Stimulated activated CD4-positive, alpha-beta T cell treated with anti-CD3 and anti-CD28 coated beads, Interleukin-12 subunit alpha, Interleukin-12 subunit beta, amount 100 ng/mL, for 24 hours (primary cell): Measurements from ENCODE around the gene GOLGA8S.
"Not testable (repeated sequence)": the region's sequence is repeated elsewhere in the genome, so short reads cannot be mapped to it uniquely, and the experiment has no call there.

Experiments used
- DNase-seq, 2 experiments: peaks; one replicate each; pipeline ENCODE4 v3.0.0-alpha.2; 2020; ENCODE audit warnings: low read depth in 2 of 2

The GOLGA8S gene, protein sequence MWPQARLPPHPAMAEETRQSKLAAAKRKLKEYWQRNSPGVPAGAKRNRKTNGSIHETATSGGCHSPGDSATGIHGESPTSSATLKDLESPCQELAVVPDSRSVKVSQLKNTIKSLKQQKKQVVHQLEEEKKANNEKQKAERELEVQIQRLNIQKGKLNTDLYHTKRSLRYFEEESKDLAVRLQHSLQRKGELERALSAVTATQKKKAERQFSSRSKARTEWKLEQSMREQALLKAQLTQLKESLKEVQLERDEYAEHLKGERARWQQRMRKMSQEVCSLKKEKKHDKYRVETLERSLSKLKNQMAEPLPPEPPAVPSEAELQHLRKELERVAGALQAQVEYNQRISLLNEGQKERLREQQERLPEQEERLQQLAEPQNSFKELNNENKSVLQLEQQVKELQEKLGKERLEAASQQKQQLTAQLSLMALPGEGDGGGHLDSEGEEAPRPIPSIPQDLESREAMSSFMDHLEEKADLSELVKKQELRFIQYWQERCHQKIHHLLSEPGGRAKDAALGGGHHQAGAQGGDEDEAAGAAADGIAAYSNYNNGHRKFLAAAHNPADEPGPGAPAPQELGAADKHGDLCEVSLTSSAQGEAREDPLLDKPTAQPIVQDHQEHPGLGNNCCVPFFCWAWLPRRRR

DNA sequence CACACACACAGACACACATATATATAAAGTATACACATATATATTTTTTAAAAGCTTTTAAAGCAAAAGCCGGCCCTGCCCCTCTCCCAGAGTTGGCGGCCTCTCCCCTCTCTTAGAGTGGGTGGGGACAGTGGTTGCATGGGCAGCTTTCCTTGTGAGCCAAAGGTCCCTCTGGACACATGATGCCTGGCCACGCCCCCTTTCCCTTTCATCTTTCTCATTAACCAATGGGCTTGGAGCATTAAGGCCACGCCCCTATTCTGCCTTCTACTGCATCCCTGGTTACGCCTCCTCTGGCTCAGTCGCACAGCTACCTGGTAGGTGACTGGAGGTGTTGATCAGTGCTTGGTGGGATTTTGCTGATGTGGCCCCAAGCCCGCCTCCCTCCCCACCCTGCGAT, at the start of gene GOLGA8S:
TSS of gene GOLGA8S (plus strand) at position 301 of the 400 bp plus-strand sequence. CDS start at position 363, 62 bp downstream.
- DNase-seq = not testable (repeated sequence)

GRCh38 chr15:23304805-23305204, 49.7 kb upstream of the GOLGA8S start:
- not testable (repeated sequence) for DNase-seq

DNA sequence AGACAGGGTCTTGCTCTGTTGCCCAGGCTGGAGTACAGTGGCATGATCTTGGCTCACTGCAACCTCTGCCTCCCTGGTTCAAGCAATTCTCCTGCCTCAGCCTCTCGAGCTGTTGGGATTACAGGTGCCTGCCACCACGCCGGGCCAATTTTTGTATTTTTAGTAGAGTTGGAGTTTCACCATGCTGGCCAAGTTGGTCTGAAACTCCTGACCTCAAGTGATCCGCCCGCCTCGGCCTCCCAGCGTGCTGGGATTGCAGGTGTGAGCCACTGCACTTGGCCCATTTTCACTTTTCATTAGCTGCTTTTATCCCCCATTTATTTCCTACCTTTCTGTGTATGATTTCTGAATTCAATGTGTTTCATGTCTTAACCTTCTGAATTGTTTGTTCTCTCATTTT, 48.6 kb upstream of the GOLGA8S start:
- DNase-seq = not testable (repeated sequence)

- DNase-seq = not testable (repeated sequence)
These were observed 43.3 kb upstream of the GOLGA8S start for GRCh38 chr15:23311233-23311632.

DNA sequence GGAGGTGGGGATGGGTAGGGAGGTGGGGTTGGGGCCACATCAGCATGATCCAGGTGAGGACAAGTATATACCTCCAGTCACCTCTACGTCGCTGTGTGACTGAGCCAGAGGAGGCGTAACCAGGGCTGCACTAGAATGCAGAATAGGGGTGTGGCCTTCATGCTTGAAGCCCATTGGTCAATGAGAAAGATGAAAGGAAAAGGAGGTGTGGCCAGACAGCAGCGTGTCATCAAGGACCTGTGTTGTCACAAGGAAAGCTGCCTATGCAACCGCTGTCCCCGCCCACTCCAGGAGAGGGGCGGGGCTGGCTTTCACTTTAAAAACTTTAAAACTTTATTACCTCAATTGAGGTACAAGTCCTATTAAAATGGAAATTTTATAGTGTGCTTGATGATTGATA, 20.5 kb upstream of the GOLGA8S start, which contains the start of gene GOLGA6L26:
TSS of gene GOLGA6L26 (minus strand) at position 101 of the 400 bp plus-strand sequence. CDS start at position 40, 61 bp downstream.
- not testable (repeated sequence) for DNase-seq

DNA sequence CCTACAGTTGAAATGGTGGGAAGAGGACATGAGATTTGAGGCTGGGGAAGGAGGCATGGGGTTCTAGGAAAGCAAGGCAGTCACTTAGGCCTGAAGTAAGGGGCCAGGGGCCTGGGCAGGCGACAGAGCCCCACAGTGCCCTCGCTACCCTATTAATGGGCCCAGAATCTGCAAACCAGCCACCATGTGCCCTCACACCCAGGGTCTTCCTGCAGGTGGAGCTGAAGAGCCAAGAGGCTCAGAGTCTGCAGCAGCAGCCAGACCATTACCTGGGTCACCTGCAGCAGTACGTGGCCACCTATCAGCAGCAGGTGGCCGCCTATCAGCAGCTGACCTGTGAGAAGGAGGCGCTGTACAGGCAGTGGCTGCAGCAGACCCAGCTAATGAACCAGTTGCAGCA, 8.1 kb downstream of the GOLGA8S start:
- not testable (repeated sequence) for DNase-seq

- not testable (repeated sequence) for DNase-seq
These were observed 9.7 kb downstream of the GOLGA8S start for GRCh38 chr15:23364261-23364660.

GRCh38 chr15:23370578-23370977, 16.0 kb downstream of the GOLGA8S start:
- no peak for DNase-seq

GRCh38 chr15:23371134-23371533, 16.6 kb downstream of the GOLGA8S start:
- DNase-seq = not testable (repeated sequence)

- not testable (repeated sequence) for DNase-seq
These were observed 17.3 kb downstream of the GOLGA8S start for GRCh38 chr15:23371868-23372267.

DNA sequence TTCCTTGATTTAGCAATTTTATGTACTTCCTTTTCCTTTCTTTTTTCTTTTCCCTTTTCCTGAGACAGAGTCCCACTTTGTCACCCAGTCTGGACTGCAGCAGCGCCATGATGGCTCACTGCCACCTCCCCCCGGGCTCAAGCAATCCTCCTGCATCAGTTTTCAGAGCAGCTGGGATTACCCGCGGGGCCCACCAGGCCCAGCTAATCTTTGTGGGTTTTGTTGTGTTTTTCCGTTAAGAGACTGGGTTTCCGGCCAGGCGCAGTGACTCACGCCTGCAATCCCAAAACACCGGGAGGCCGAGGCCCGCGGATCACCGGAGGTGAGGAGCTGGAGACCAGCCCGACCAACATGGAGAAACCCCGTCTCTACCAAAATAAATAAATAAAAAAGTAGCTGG, 17.7 kb downstream of the GOLGA8S start:
- no peak for DNase-seq

- DNase-seq = not testable (repeated sequence)
These were observed 18.5 kb downstream of the GOLGA8S start for GRCh38 chr15:23372891-23373600.

- DNase-seq = not testable (repeated sequence)
These were observed 19.7 kb downstream of the GOLGA8S start for GRCh38 chr15:23374226-23374625.

GRCh38 chr15:23378946-23379345, 24.4 kb downstream of the GOLGA8S start:
- DNase-seq = not testable (repeated sequence)

DNA sequence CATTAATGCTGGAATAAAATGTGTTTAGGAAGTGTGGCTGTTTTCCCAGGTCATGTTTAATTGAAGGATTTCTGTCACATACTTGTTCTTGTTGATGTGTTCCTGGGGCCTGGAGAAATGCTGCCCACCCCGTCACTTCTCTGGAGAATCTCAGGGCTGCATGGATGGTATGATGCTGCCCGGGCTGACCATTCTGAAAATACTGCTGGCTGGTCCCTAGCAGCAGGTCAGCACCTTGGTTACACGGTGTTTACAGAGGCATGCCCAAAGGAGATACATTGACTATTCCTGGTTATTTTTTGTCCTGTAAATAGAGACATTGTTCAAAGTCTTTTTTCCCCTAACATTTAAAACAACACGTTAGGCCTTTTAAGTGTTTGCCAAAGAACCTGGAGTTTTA, 26.2 kb downstream of the GOLGA8S start:
- not testable (repeated sequence) for DNase-seq

GRCh38 chr15:23381192-23381591, 26.6 kb downstream of the GOLGA8S start:
- not testable (repeated sequence) for DNase-seq

DNA sequence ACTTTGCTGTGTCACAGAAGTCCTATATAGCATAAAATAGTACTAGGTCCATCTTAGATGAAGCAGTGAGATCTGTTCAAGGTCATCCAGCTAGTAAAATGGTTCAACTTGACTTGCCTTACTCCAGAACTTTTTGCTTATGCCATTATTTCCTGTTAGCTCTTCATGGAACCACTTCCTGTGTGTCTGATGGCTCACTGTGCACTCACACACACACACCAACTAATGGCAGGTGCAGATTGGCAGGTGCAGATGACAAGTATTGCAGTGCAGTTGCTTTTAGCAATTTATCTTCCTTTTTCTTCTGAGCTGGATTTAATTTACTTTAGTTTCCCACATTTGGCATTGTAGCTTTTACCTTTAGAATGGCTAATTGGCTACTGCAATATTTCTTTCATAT, 29.8 kb downstream of the GOLGA8S start:
- DNase-seq = no peak

GRCh38 chr15:23385886-23386430, 31.4 kb downstream of the GOLGA8S start:
- no peak for DNase-seq

DNA sequence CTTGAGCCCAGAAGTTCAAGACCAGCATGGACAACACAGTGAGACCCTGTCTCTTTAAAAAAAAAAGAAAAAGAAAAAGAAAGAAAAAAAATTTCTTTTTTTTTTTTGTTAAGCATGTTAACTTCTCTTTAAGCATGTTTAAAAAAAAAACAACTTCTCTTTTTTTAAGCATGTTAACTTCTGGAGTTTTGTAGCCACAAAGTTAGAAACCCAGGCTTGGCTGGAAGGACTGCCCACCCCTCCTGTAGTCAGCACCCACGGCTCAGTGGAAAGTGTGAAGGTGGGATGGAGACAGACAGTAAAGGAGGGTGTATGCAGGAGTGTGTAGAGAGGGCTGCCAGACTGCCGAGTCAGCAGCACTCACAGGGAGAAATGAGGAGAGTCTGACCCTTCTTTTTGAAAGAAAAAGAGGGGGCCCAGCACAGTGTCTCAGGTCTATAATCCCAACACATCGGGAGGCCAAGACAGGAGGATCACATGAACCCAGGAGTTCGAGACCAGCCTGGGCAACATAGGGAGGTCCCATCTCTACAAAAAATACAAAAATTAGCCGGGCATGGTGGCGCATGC, 33.2 kb downstream of the GOLGA8S start:
- DNase-seq = no peak

DNA sequence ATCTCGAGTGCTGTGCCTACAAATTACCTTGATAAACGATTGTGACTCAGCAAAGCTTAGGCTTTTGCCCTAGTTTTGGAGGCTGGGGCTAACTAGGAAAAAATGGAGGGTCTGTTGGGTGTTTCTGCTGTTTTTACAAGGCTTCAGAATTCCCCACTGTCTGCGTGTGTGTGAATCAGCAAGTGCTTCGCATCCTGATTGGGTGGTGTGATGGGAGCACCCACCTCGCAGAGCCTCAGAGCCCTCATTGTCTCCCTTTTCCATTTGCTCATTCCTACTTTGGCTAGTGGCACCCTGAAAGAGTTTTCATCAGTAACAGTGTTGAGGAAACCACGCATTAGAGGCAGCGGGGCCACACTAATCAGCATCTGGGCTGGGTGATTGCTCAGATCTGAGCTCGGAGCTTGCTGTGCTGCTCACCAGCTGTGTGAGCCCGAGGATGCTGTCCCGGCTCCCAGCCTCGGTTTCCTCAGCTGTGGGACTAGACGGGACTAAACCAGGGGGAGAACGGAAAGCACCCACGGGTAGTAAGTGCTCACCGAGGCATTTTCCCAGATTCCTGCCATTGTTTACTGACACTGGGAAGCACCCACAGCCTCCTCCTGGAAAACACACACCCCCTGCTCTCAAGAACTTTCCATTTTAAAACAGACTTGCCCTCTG, 40.6 kb downstream of the GOLGA8S start:
- no peak for DNase-seq

- no peak for DNase-seq
These were observed 41.3 kb downstream of the GOLGA8S start for GRCh38 chr15:23395832-23396231.
